K562 (cell line): ENCODE measurements around the gene TAF3. TPM values are rescaled to one million over a fixed set of nuclear protein-coding genes. Genes with fewer than 3 reads are reported as not detected.

ENCODE experiments used
- ATAC-seq: fragments of 200-7000 bp; cut with Tn5 transposase; 3 replicates; pipeline ENCODE4 v1.9.1; 2020; ENCODE audit warnings: moderate library complexity
- BruUV-seq: library from RNA; stranded (reverse); fragments of 400-500 nt; replicated peaks from 2 replicates; lab custom pipeline; 2021; lab: Mats Ljungman, UMichigan
- CTCF ChIA-PET: fragments of 300-600 bp; formaldehyde crosslinking; extraction: SDS; loops from one replicate; lab custom pipeline; 2021; ENCODE audit warnings: low intra/inter-chr PET ratio; lab: Yijun Ruan, JAX
- POLR2A ChIA-PET: fragments of 300-600, 350-650 bp; sonication (Branson Sonifier 250); formaldehyde crosslinking; extraction: SDS; loops from one replicate; lab custom pipeline; 2021; ENCODE audit warnings: antibody characterized with exemption, inconsistent platforms; lab: Yijun Ruan, JAX
- DNase-seq, 4 experiments: peaks; one replicate each; pipeline versions ENCODE4 v3.0.0 to v3.0.0-alpha.2; 2011 to 2018; ENCODE audit warnings: low spot score in 3 of 4, mixed read lengths in 3 of 4; ENCODE audit errors: extremely low read depth in 1 of 4
- FAIRE-seq: peaks from 2 replicates; lab custom pipeline; 2011; peaks lifted over from hg19 to GRCh38; lab: Jason Lieb, UNC
- H2AFZ ChIP-seq: 2 replicates; pipeline ENCODE4 v1.6.0; 2011; ENCODE audit warnings: low read depth, low read length, control low read depth, inconsistent platforms
- H3K27ac ChIP-seq: fragments of 200-600 bp; 3 replicates; pipeline ENCODE4 v1.8.0; 2011; ENCODE audit warnings: low read depth, mild to moderate bottlenecking, control low read depth, inconsistent platforms, low read length, moderate library complexity, mixed read lengths; ENCODE audit errors: extremely low read depth
- H3K27me3 ChIP-seq, 2 experiments: fragments of 300-600 bp in 1 of 2; 2 replicates in 1 of 2; 3 replicates in 1 of 2; pipeline versions ENCODE4 v1.6.0 to v1.8.0; 2011; ENCODE audit warnings: inconsistent platforms in 2 of 2, low read length in 2 of 2, mild to moderate bottlenecking in 1 of 2, mixed read lengths in 1 of 2, moderate library complexity in 1 of 2; ENCODE audit not compliant: control insufficient read depth in 2 of 2, insufficient read depth in 2 of 2
- H3K36me3 ChIP-seq: fragments of 300-600 bp; 3 replicates; pipeline ENCODE4 v1.8.0; 2011; ENCODE audit warnings: mild to moderate bottlenecking, low read length, inconsistent platforms; ENCODE audit not compliant: control insufficient read depth, insufficient read depth
- H3K4me1 ChIP-seq, 2 experiments: fragments of 200-600 bp in 1 of 2; replicated peaks in 1 of 2; 2 replicates in 1 of 2; 3 replicates in 1 of 2; pipeline versions ENCODE4 v1.5.1 to v1.8.0; 2011; ENCODE audit warnings: inconsistent platforms in 2 of 2, low read length in 2 of 2, mild to moderate bottlenecking in 1 of 2, mixed read lengths in 1 of 2, moderate library complexity in 1 of 2; ENCODE audit not compliant: control insufficient read depth in 2 of 2, insufficient read depth in 2 of 2
- H3K4me2 ChIP-seq: 2 replicates; pipeline ENCODE4 v1.6.1; 2011; ENCODE audit warnings: low read length, control low read depth, inconsistent platforms, mixed read lengths; ENCODE audit not compliant: insufficient read depth
- H3K4me3 ChIP-seq: fragments of 200-600 bp; sonication (generic), shearing (Covaris generic); 2 replicates; pipeline ENCODE4 v1.5.1; 2016; ENCODE audit warnings: control low read depth, inconsistent platforms
- H3K79me2 ChIP-seq: fragments of 200-600 bp; 3 replicates; pipeline ENCODE4 v1.8.0; 2011; ENCODE audit warnings: low read length, inconsistent platforms; ENCODE audit not compliant: control insufficient read depth, insufficient read depth
- H3K9ac ChIP-seq, 2 experiments: 2 replicates each; pipeline versions ENCODE4 v1.6.0 to v1.6.1; 2011; ENCODE audit warnings: low read depth in 2 of 2, low read length in 2 of 2, control low read depth in 1 of 2, inconsistent platforms in 1 of 2, mild to moderate bottlenecking in 1 of 2, mixed read lengths in 1 of 2; ENCODE audit not compliant: insufficient read depth in 1 of 2
- H3K9me1 ChIP-seq: one replicate; pipeline ENCODE4 v1.6.0; 2011; ENCODE audit warnings: inconsistent platforms, mild to moderate bottlenecking, low read length, moderate library complexity; ENCODE audit not compliant: control insufficient read depth, insufficient read depth
- H3K9me3 ChIP-seq: replicated peaks from 2 replicates; pipeline ENCODE4 v1.5.1; 2011; ENCODE audit warnings: low read depth, low read length, inconsistent platforms; ENCODE audit not compliant: control insufficient read depth, insufficient read depth
- H4K20me1 ChIP-seq: replicated peaks from 2 replicates; pipeline ENCODE4 v1.6.1; 2011; ENCODE audit warnings: low read length, inconsistent platforms, mixed read lengths; ENCODE audit not compliant: control insufficient read depth, insufficient read depth
- DMBX1 ChIP-seq: fragments of 250-450 bp; sonication (Bioruptor Pico); IDR thresholded peaks from 2 replicates; pipeline ENCODE4 v1.8.0; 2022; ENCODE audit warnings: inconsistent platforms, mild to moderate bottlenecking, moderate library complexity, borderline replicate concordance
- ELF1 ChIP-seq: fragments of 200-800 bp; sonication (Bioruptor generic); IDR thresholded peaks from 2 replicates; pipeline ENCODE4 v1.6.1; 2016; ENCODE audit warnings: missing genetic modification characterization, missing compliant biosample characterization
- FOXP1 ChIP-seq: sonication (generic); formaldehyde crosslinking; IDR thresholded peaks from 2 replicates; pipeline ENCODE4 v1.8.0; 2022; ENCODE audit warnings: mild to moderate bottlenecking, missing genetic modification reagents
- GABPA ChIP-seq: fragments of 200-800 bp; sonication (Bioruptor generic); conservative IDR thresholded peaks from 2 replicates; pipeline ENCODE4 v1.6.1; 2016; ENCODE audit warnings: low read depth, missing genetic modification characterization, missing compliant biosample characterization
- HLTF ChIP-seq: fragments of 450-650 bp; IDR thresholded peaks from 2 replicates; pipeline ENCODE4 v1.6.1; 2016
- MBD2 ChIP-seq: sonication (generic); IDR thresholded peaks from 2 replicates; pipeline ENCODE4 v1.6.1; 2016; ENCODE audit warnings: low read depth, borderline replicate concordance
- SMARCC2 ChIP-seq: fragments of 450-650 bp; IDR thresholded peaks from 2 replicates; pipeline ENCODE4 v1.6.1; 2017; ENCODE audit warnings: antibody characterized with exemption, moderate library complexity, mild to moderate bottlenecking, low read depth
- ZMIZ1 ChIP-seq, 2 experiments: fragments of 150-350 bp in 1 of 2; IDR thresholded peaks; 2 replicates each; pipeline ENCODE4 v1.6.1; 2012 to 2016; ENCODE audit warnings: low read depth in 2 of 2, low read length in 2 of 2, mild to moderate bottlenecking in 1 of 2, moderate library complexity in 1 of 2
- ZNF224 ChIP-seq: sonication (generic); formaldehyde crosslinking; IDR thresholded peaks from 2 replicates; pipeline ENCODE4 v1.8.0; 2022; ENCODE audit warnings: mild to moderate bottlenecking, missing genetic modification reagents
- ZNF311 ChIP-seq: fragments of 250-450 bp; sonication (Bioruptor Pico); IDR thresholded peaks from 2 replicates; pipeline ENCODE4 v1.4.0; 2020; ENCODE audit warnings: mild to moderate bottlenecking, moderate library complexity
- ZNF445 ChIP-seq: fragments of 250-450 bp; sonication (Bioruptor Pico); IDR thresholded peaks from 2 replicates; pipeline ENCODE4 v1.4.0; 2020; ENCODE audit warnings: low read depth, mild to moderate bottlenecking, moderate library complexity
- ZNF561 ChIP-seq: fragments of 450-650 bp; formaldehyde crosslinking; conservative IDR thresholded peaks from 2 replicates; pipeline ENCODE4 v1.4.0; 2020; ENCODE audit warnings: mild to moderate bottlenecking, moderate library complexity
- WGBS: fragments of 100-300 bp; shearing (Covaris generic); methylation state at CpG from one replicate; pipeline ENCODE4 v1.1.6; 2016; ENCODE audit warnings: low coverage, mixed read lengths; ENCODE audit not compliant: insufficient coverage; ENCODE audit errors: missing lambda C conversion rate; 5-methylcytosine and 5-hydroxymethylcytosine counted together
- in situ Hi-C: fragments of 300-500 bp; cut with MboI; formaldehyde crosslinking; loops from 4 replicates; pipeline ENCODE4 v1.15.0; 2018; ENCODE audit warnings: inconsistent platforms, mixed read lengths
- intact Hi-C: fragments of 100-400 bp; cut with micrococcal nuclease; formaldehyde crosslinking; loops from 2 replicates; pipeline ENCODE4 v1.14.2; 2022
- polyA plus RNA-seq, 8 experiments: library from polyadenylated mRNA; depleted of rRNA in 4 of 8; stranded (reverse) in 5 of 8; unstranded in 3 of 8; fragments of >200 nt; fragmentation: Nextera tagmentation in 2 of 8; fragmentation: Illumina TruSeq in 1 of 8; extraction: Ambion mirVana in 2 of 8; extraction: Trizol in 1 of 8; gene quantifications; 2 replicates each; pipeline versions ENCODE4 v1.2.1 to v1.2.3, GENCODE V29; 2011 to 2014; ENCODE audit warnings: inconsistent platforms in 1 of 8, missing spikeins in 1 of 8
- total RNA-seq, 7 experiments: library from RNA; depleted of rRNA in 6 of 7; stranded (reverse); fragments of >200 nt in 6 of 7; fragmentation: Illumina TruSeq in 2 of 7; extraction: Trizol in 2 of 7; gene quantifications; 2 replicates each; pipeline versions ENCODE4 v1.2.1 to v1.2.3, GENCODE V29; 2011 to 2021; ENCODE audit warnings: low replicate concordance in 1 of 7

TAF3 gene
- total and polyA plus RNA-seq, 9 of the 15 experiments (the other 6 are each of a cell fraction or from before 2014, with no cell fraction given), result 1.5 to 9.9 (median 4.1) TPM

- TF ChIP-seq ZNF224 (CRISPR knock-in tag), result no peak
- TF ChIP-seq GABPA, result peak; percentile 45; the same call in 1 of the 2 replicates
- no peak for TF ChIP-seq MBD2
- no peak for TF ChIP-seq ZNF561 (CRISPR knock-in tag)
- TF ChIP-seq ZNF445, result no peak
- no peak for TF ChIP-seq SMARCC2
- TF ChIP-seq ELF1 (tag), result 0 out of 2 replicates have a peak, but pooled peaks have one; percentile 49
These were observed 226.8 kb downstream of the TAF3 start (continued) for GRCh38 chr10:8044908-8045725.

- in situ Hi-C loops, result no loop called here
- Histone ChIP-seq H3K9me1 (no peaks in the 10 kb centered on the region), H4K20me1 (0 out of 2 replicates have a peak, but pooled peaks cover 5% of the 10 kb centered on the region)
- no peak for FAIRE-seq
- no peak for TF ChIP-seq FOXP1 (CRISPR knock-in tag)
- TF ChIP-seq DMBX1 (CRISPR knock-in tag), result no peak
- TF ChIP-seq HLTF, result no peak
- TF ChIP-seq ZMIZ1 (IDR thresholded peaks at IDR 0.05; ENCODE audit: low read depth in 2 of 2, low read length in 2 of 2), result no peak
- no peak for TF ChIP-seq ZNF311 (CRISPR knock-in tag)
- TF ChIP-seq, all 486 proteins: peak for 0
- BruUV-seq, result no TSS peak
- DNase-seq (no peak), ATAC-seq (no peak)
- ChIA-PET POLR2A (interaction anchor here (0.7 kb wide), 1 partner anchor 126 kb away, joined by 3 read pairs; no protein-coding TSS in a partner anchor), CTCF (no interaction called here)
- Histone ChIP-seq H3K9ac (no peak overlapping the region), H3K27ac (no peak overlapping the region), H3K27me3 (peaks cover 52 to 88% of the 10 kb centered on the region in 2 experiments), H3K9me3 (no peaks in the 10 kb centered on the region), H3K36me3 (no peaks in the 10 kb centered on the region), H3K4me2 (0 out of 2 replicates have a peak overlapping the region, but pooled peaks have one; percentile 21), H3K79me2 (no peaks in the 10 kb centered on the region), H3K4me3 (no peak overlapping the region), H3K4me1 (peaks cover 0 to 25% of the 10 kb centered on the region in 2 experiments; a peak in 2 of 5 replicates), H2AFZ (no peak overlapping the region)
- intact Hi-C loops, result no loop called here
- 6% methylated on average over 13 of the region's 17 CpGs for WGBS
These were observed 227.6 kb downstream of the TAF3 start for GRCh38 chr10:8045726-8046494.
